Left colon (tissue), 2 donors: ENCODE data around the gene DISP1. TPM values are rescaled to one million over a fixed set of nuclear protein-coding genes. Genes with fewer than 3 reads are reported as not detected.
"Not testable (repeated sequence)": the region's sequence is repeated elsewhere in the genome, so short reads cannot be mapped to it uniquely, and the experiment has no call there.

Source experiments
- ATAC-seq: fragments of 200-7000 bp; cut with Tn5 transposase; one replicate; pipeline ENCODE4 v1.9.1; 2020; ENCODE audit warnings: mild to moderate bottlenecking, moderate library complexity
- DNase-seq, 2 donors: peaks; one replicate each; pipeline ENCODE4 v3.0.0-alpha.2; 2020
- intact Hi-C, 2 donors: fragments of 100-400 bp; cut with DNase I in 1 of 2; cut with micrococcal nuclease in 1 of 2; formaldehyde crosslinking; loops; one replicate each; pipeline versions ENCODE4 v1.11.2 to v1.14.0; 2022; cut with DNase I, micrococcal nuclease
- total RNA-seq, 2 donors: library from RNA; stranded (reverse); fragmentation: NEBNext Ultra II Directional; extraction: Animal tissue kit (Norgen Biotek cat#: 25700); gene quantifications; one replicate each; pipeline ENCODE4 v1.2.1, GENCODE V29; 2021
- donor health status: DM: no; HTN: no; CAD: no.
- donor health status: DM: yes; HTN: yes; CAD: no.

DISP1 gene
- total RNA-seq, 2 donors from 2014 or later = 1.6 to 4.2 TPM

GRCh38 chr1:222843469-222844410 is 28.9 kb downstream of the DISP1 start:
- no peak for ATAC-seq
- no peak for DNase-seq

DNA sequence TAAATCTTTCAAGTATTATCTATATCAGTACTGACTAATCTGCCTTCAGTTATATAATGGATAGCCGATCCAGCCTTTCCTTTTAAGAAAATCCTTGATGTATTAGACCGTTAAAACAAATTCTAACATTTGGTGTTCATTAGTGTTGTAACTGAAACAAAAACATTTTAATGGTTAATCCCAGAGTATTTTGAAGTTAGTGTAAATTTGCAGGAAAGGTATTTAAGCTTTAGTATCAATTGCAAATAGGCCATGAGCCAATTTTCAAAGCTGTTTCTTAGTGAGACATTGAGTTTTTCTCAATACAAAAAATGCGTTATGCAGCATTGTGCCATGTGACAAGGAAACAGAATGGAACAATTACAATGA is 29.6 kb downstream of the DISP1 start:
- no peak for DNase-seq
- intact Hi-C loops = no loop called here
- ATAC-seq = no peak

More at GRCh38 chr1:222843469-222844410, 28.9 kb downstream of the DISP1 start:
- intact Hi-C loops = no loop called here

GRCh38 chr1:222845763-222846162 is 30.9 kb downstream of the DISP1 start:
- no peak for ATAC-seq
- DNase-seq = no peak
- intact Hi-C loops = no loop called here

- intact Hi-C loops, DNase-seq, ATAC-seq: not testable (repeated sequence)
Observed at GRCh38 chr1:222850550-222850949, 35.7 kb downstream of the DISP1 start.

GRCh38 chr1:222852326-222852725 is 37.5 kb downstream of the DISP1 start:
- intact Hi-C loops = no loop called here
- DNase-seq (no peak), ATAC-seq (no peak)

- intact Hi-C loops = no loop called here
Observed at GRCh38 chr1:222861062-222861461, 46.2 kb downstream of the DISP1 start.

More at GRCh38 chr1:222861062-222861461, 46.2 kb downstream of the DISP1 start:
- no peak for ATAC-seq
- no peak for DNase-seq

Other genes starting within 250 kb of the DISP1 start
- 1 to 10 TPM; 4.2 to 4.6 TPM for gene TAF1A, start 225.1 kb upstream of the DISP1 start, total RNA-seq
- 10 to 100 TPM; 67.4 to 68.3 TPM for gene MIA3, start 196.9 kb upstream of the DISP1 start, total RNA-seq
- 10 to 100 TPM; 30.6 to 41.2 TPM for gene AIDA, start 102.5 kb upstream of the DISP1 start, total RNA-seq
- 10 to 100 TPM; 65.9 to 71.4 TPM for gene BROX, start 102.5 kb upstream of the DISP1 start, total RNA-seq
- 10 to 100 TPM; 17.8 to 19.1 TPM for gene FAM177B, start 77.8 kb upstream of the DISP1 start, total RNA-seq